ENCODE measurements around the gene MYO5B. TPM values are rescaled to one million over a fixed set of nuclear protein-coding genes. Genes with fewer than 3 reads are reported as not detected.

Gene MYO5B
- total RNA-seq, 1 donor from 2014 or later: 39.1 TPM

- no peak for DNase-seq (ENCODE audit: low spot score, unreplicated experiment)
- no peaks in the 10 kb centered on the region for H3K36me3 Mint-ChIP-seq (ENCODE audit: insufficient read depth)
- no peaks in the 10 kb centered on the region for H3K27me3 Mint-ChIP-seq
- TF ChIP-seq CTCF (IDR thresholded peaks at IDR 0.05; ENCODE audit: unreplicated experiment): no peak
- peak overlapping the region; percentile 11 for H3K27ac Mint-ChIP-seq
- H3K4me1 Mint-ChIP-seq (ENCODE audit: low read depth): peaks cover 24% of the 10 kb centered on the region
- no peaks in the 10 kb centered on the region for H3K9me3 Mint-ChIP-seq (ENCODE audit: low read depth)
- H3K4me3 Mint-ChIP-seq (ENCODE audit: low read depth): no peak overlapping the region
Observed at GRCh38 chr18:50117863-50118262, 77.1 kb downstream of the MYO5B start.

GRCh38 chr18:50115095-50115494, 79.9 kb downstream of the MYO5B start:
- H3K9me3 Mint-ChIP-seq (ENCODE audit: low read depth): no peaks in the 10 kb centered on the region
- no peak for TF ChIP-seq CTCF (IDR thresholded peaks at IDR 0.05; ENCODE audit: unreplicated experiment)
- no peak overlapping the region for H3K4me3 Mint-ChIP-seq (ENCODE audit: low read depth)

GRCh38 chr18:50114448-50114847, 80.5 kb downstream of the MYO5B start:
- H3K4me3 Mint-ChIP-seq (ENCODE audit: low read depth): no peak overlapping the region
- H3K27ac Mint-ChIP-seq: no peak overlapping the region
- no peak for TF ChIP-seq CTCF (IDR thresholded peaks at IDR 0.05; ENCODE audit: unreplicated experiment)
- peaks cover 2% of the 10 kb centered on the region for H3K36me3 Mint-ChIP-seq (ENCODE audit: insufficient read depth)
- H3K4me1 Mint-ChIP-seq (ENCODE audit: low read depth): peaks cover 46% of the 10 kb centered on the region
- no peak for DNase-seq (ENCODE audit: low spot score, unreplicated experiment)
- no peaks in the 10 kb centered on the region for H3K9me3 Mint-ChIP-seq (ENCODE audit: low read depth)
- H3K27me3 Mint-ChIP-seq: no peaks in the 10 kb centered on the region

More at GRCh38 chr18:50115095-50115494, 79.9 kb downstream of the MYO5B start:
- Mint-ChIP-seq H3K4me1 (ENCODE audit: low read depth) (peaks cover 42% of the 10 kb centered on the region), H3K27me3 (no peaks in the 10 kb centered on the region), H3K36me3 (ENCODE audit: insufficient read depth) (no peaks in the 10 kb centered on the region), H3K27ac (no peak overlapping the region)
- no peak for DNase-seq (ENCODE audit: low spot score, unreplicated experiment)

GRCh38 chr18:50113726-50114125, 81.2 kb downstream of the MYO5B start:
- Mint-ChIP-seq H3K36me3 (ENCODE audit: insufficient read depth) (peaks cover 2% of the 10 kb centered on the region), H3K4me3 (ENCODE audit: low read depth) (no peak overlapping the region), H3K4me1 (ENCODE audit: low read depth) (peaks cover 42% of the 10 kb centered on the region), H3K27ac (no peak overlapping the region), H3K9me3 (ENCODE audit: low read depth) (no peaks in the 10 kb centered on the region), H3K27me3 (no peaks in the 10 kb centered on the region)
- no peak for DNase-seq (ENCODE audit: low spot score, unreplicated experiment)
- TF ChIP-seq CTCF (IDR thresholded peaks at IDR 0.05; ENCODE audit: unreplicated experiment): no peak

GRCh38 chr18:50111398-50111797, 83.5 kb downstream of the MYO5B start:
- Mint-ChIP-seq H3K36me3 (ENCODE audit: insufficient read depth) (peaks cover 2% of the 10 kb centered on the region), H3K27ac (no peak overlapping the region), H3K4me3 (ENCODE audit: low read depth) (no peak overlapping the region), H3K4me1 (ENCODE audit: low read depth) (peaks cover 41% of the 10 kb centered on the region), H3K27me3 (no peaks in the 10 kb centered on the region), H3K9me3 (ENCODE audit: low read depth) (no peaks in the 10 kb centered on the region)
- no peak for TF ChIP-seq CTCF (IDR thresholded peaks at IDR 0.05; ENCODE audit: unreplicated experiment)
- no peak for DNase-seq (ENCODE audit: low spot score, unreplicated experiment)

All from progenitor cell of endocrine pancreas (in vitro differentiated cells).